Activated CD8-positive, alpha-beta T cell treated with anti-CD3 and anti-CD28 coated beads for 36 hours (primary cell): ENCODE results near the gene NRTN. TPM values are rescaled to one million over a fixed set of nuclear protein-coding genes. Genes with fewer than 3 reads are reported as not detected.

ENCODE experiments used
- ATAC-seq: fragments of 200-7000 bp; cut with Tn5 transposase; one replicate; pipeline ENCODE4 v1.10.0; 2021; ENCODE audit warnings: mild to moderate bottlenecking, moderate library complexity
- CTCF ChIA-PET: fragments of 350-600 bp; sonication (Branson Sonifier 250); formaldehyde crosslinking; loops from one replicate; lab custom pipeline; 2021; ENCODE audit warnings: antibody characterized with exemption; lab: Charles Lee
- POLR2A ChIA-PET: fragments of 350-600 bp; sonication (Branson Sonifier 250); formaldehyde crosslinking; loops from one replicate; lab custom pipeline; 2021; ENCODE audit warnings: antibody characterized with exemption; lab: Charles Lee
- DNase-seq: peaks from one replicate; pipeline ENCODE4 v3.0.0-alpha.2; 2020
- H3K27ac Mint-ChIP-seq: one replicate; pipeline ENCODE4 v1.8.0; 2021; ENCODE audit warnings: mild to moderate bottlenecking, mixed read lengths
- H3K27me3 Mint-ChIP-seq: one replicate; pipeline ENCODE4 v1.8.0; 2021; ENCODE audit warnings: mixed read lengths
- H3K36me3 Mint-ChIP-seq: one replicate; pipeline ENCODE4 v1.8.0; 2021; ENCODE audit warnings: low read depth, mixed read lengths
- H3K4me1 Mint-ChIP-seq: one replicate; pipeline ENCODE4 v1.8.0; 2021; ENCODE audit warnings: low read depth, mixed read lengths
- H3K4me3 Mint-ChIP-seq: one replicate; pipeline ENCODE4 v1.8.0; 2021; ENCODE audit warnings: mild to moderate bottlenecking, moderate library complexity, mixed read lengths
- H3K9me3 Mint-ChIP-seq: one replicate; pipeline ENCODE4 v1.8.0; 2021; ENCODE audit warnings: mixed read lengths
- CTCF ChIP-seq: fragments of 200-600 bp; IDR thresholded peaks from one replicate; pipeline ENCODE4 v1.8.0; 2022; ENCODE audit warnings: antibody characterized with exemption, mild to moderate bottlenecking
- intact Hi-C: fragments of 100-400 bp; cut with micrococcal nuclease; formaldehyde crosslinking; loops from one replicate; pipeline ENCODE4 v1.10.0; 2022
- total RNA-seq, 2 experiments: library from RNA; stranded (reverse); gene quantifications; one replicate each; pipeline ENCODE4 v1.2.3, GENCODE V29; 2021

The NRTN gene
- total RNA-seq, 2 experiments from 2014 or later, result 0.72 TPM; not detected in 1

GRCh38 chr19:5801796-5802619 lies 2.9 kb upstream of the NRTN start:
- TF ChIP-seq CTCF, result no peak
- peaks cover 29% of the 10 kb centered on the region for H3K27me3 Mint-ChIP-seq
- H3K27ac Mint-ChIP-seq, result no peak overlapping the region
- peaks cover 22% of the 10 kb centered on the region for H3K4me1 Mint-ChIP-seq
- H3K9me3 Mint-ChIP-seq, result no peaks in the 10 kb centered on the region
- intact Hi-C loops, result loop anchor here (10.0 kb wide), 1 partner anchor 103 kb away; the partner anchor contains the start of genes NDUFA11 and VMAC
- H3K36me3 Mint-ChIP-seq, result no peaks in the 10 kb centered on the region
- no peak overlapping the region for H3K4me3 Mint-ChIP-seq
- ATAC-seq (no peak), DNase-seq (peak; percentile 64)
- POLR2A ChIA-PET, result interaction anchor here (1.3 to 5.3 kb wide), 2 partner anchors 12 to 26 kb away, joined by 6 to 31 read pairs; partner anchors contain the start of gene DUS3L
- CTCF ChIA-PET, result interaction anchor here (1.2 to 1.8 kb wide), 2 partner anchors 9 to 101 kb away, joined by 3 to 4 read pairs; partner anchors contain the start of gene NDUFA11

GRCh38 chr19:5803441-5803751 lies 1.5 kb upstream of the NRTN start:
- H3K36me3 Mint-ChIP-seq, result no peaks in the 10 kb centered on the region
- H3K27ac Mint-ChIP-seq, result no peak overlapping the region
- ATAC-seq, result no peak
- H3K4me1 Mint-ChIP-seq, result peaks cover 22% of the 10 kb centered on the region
- H3K9me3 Mint-ChIP-seq, result no peaks in the 10 kb centered on the region
- TF ChIP-seq CTCF, result no peak
- no peak for DNase-seq
- H3K27me3 Mint-ChIP-seq, result peaks cover 28% of the 10 kb centered on the region
- peak overlapping the region; percentile 51 for H3K4me3 Mint-ChIP-seq
- ChIA-PET POLR2A (interaction anchor here (1.1 to 5.3 kb wide), 5 partner anchors 9 to 468 kb away, joined by 3 to 31 read pairs (median 3); partner anchors contain the start of gene DUS3L), CTCF (interaction anchor here (0.9 to 2.4 kb wide), 57 partner anchors 9 to 322 kb away, joined by 3 to 57 read pairs (median 5); partner anchors contain the start of genes CATSPERD, DUS3L, FUT6 and LONP1)
- intact Hi-C loops, result loop anchor here (10.0 kb wide), 1 partner anchor 101 kb away; the partner anchor contains the start of genes NDUFA11 and VMAC

GRCh38 chr19:5803752-5804515 lies 933 bp upstream of the NRTN start:
- CTCF ChIA-PET, result interaction anchor here (0.7 to 2.4 kb wide), 71 partner anchors 8 to 866 kb away, joined by 3 to 57 read pairs (median 4); partner anchors contain the start of genes CATSPERD, DUS3L, FUT5 and FUT6
- H3K9me3 Mint-ChIP-seq, result no peaks in the 10 kb centered on the region
- TF ChIP-seq CTCF, result peak; percentile 93

GRCh38 chr19:5805462-5806132 lies 730 bp downstream of the NRTN start:
- POLR2A ChIA-PET, result no interaction called here
- H3K4me3 Mint-ChIP-seq, result peak overlapping the region; percentile 52
- no peaks in the 10 kb centered on the region for H3K36me3 Mint-ChIP-seq

More at GRCh38 chr19:5803752-5804515, 933 bp upstream of the NRTN start:
- peaks cover 25% of the 10 kb centered on the region for H3K27me3 Mint-ChIP-seq
- H3K27ac Mint-ChIP-seq, result peak overlapping the region; percentile 76
- DNase-seq (peak; percentile 96), ATAC-seq (peak; percentile 98)
- H3K4me1 Mint-ChIP-seq, result peaks cover 22% of the 10 kb centered on the region
- intact Hi-C loops, result loop anchor here (10.0 kb wide), 1 partner anchor 101 kb away; the partner anchor contains the start of genes NDUFA11 and VMAC
- POLR2A ChIA-PET, result interaction anchor here (0.6 to 5.3 kb wide), 13 partner anchors 8 to 467 kb away, joined by 3 to 31 read pairs (median 4); partner anchors contain the start of genes DUS3L and NDUFA11
- no peaks in the 10 kb centered on the region for H3K36me3 Mint-ChIP-seq
- peak overlapping the region; percentile 69 for H3K4me3 Mint-ChIP-seq

More at GRCh38 chr19:5805462-5806132, 730 bp downstream of the NRTN start:
- CTCF ChIA-PET, result interaction anchor here (1.4 to 1.6 kb wide), 2 partner anchors 22 to 217 kb away, joined by 4 to 8 read pairs; no protein-coding TSS in a partner anchor
- no peak for ATAC-seq
- H3K27me3 Mint-ChIP-seq, result peaks cover 18% of the 10 kb centered on the region
- DNase-seq, result peak; percentile 73
- TF ChIP-seq CTCF, result peak; percentile 63
- intact Hi-C loops, result loop anchor here (10.0 kb wide), 1 partner anchor 99 kb away; the partner anchor contains the start of genes NDUFA11 and VMAC
- H3K27ac Mint-ChIP-seq, result no peak overlapping the region
- H3K4me1 Mint-ChIP-seq, result peaks cover 22% of the 10 kb centered on the region
- no peaks in the 10 kb centered on the region for H3K9me3 Mint-ChIP-seq
